K562 (cell line): ENCODE measurements around the gene SNRPD2. TPM values are rescaled to one million over a fixed set of nuclear protein-coding genes. Genes with fewer than 3 reads are reported as not detected.
A peak's percentile ranks its signal among the peaks of the same experiment; 100 is the strongest.

Source experiments
- ATAC-seq: fragments of 200-7000 bp; cut with Tn5 transposase; 3 replicates; pipeline ENCODE4 v1.9.1; 2020; ENCODE audit warnings: moderate library complexity
- BruUV-seq: library from RNA; stranded (reverse); fragments of 400-500 nt; replicated peaks from 2 replicates; lab custom pipeline; 2021; lab: Mats Ljungman, UMichigan
- CTCF ChIA-PET: fragments of 300-600 bp; formaldehyde crosslinking; extraction: SDS; loops from one replicate; lab custom pipeline; 2021; ENCODE audit warnings: low intra/inter-chr PET ratio; lab: Yijun Ruan, JAX
- POLR2A ChIA-PET: fragments of 300-600, 350-650 bp; sonication (Branson Sonifier 250); formaldehyde crosslinking; extraction: SDS; loops from one replicate; lab custom pipeline; 2021; ENCODE audit warnings: antibody characterized with exemption, inconsistent platforms; lab: Yijun Ruan, JAX
- DNase-seq, 4 experiments: peaks; one replicate each; pipeline versions ENCODE4 v3.0.0 to v3.0.0-alpha.2; 2011 to 2018; ENCODE audit warnings: low spot score in 3 of 4, mixed read lengths in 3 of 4; ENCODE audit errors: extremely low read depth in 1 of 4
- FAIRE-seq: peaks from 2 replicates; lab custom pipeline; 2011; peaks lifted over from hg19 to GRCh38; lab: Jason Lieb, UNC
- H2AFZ ChIP-seq: 2 replicates; pipeline ENCODE4 v1.6.0; 2011; ENCODE audit warnings: low read depth, low read length, control low read depth, inconsistent platforms
- H3K27ac ChIP-seq: fragments of 200-600 bp; 3 replicates; pipeline ENCODE4 v1.8.0; 2011; ENCODE audit warnings: low read depth, mild to moderate bottlenecking, control low read depth, inconsistent platforms, low read length, moderate library complexity, mixed read lengths; ENCODE audit errors: extremely low read depth
- H3K27me3 ChIP-seq, 2 experiments: fragments of 300-600 bp in 1 of 2; 2 replicates in 1 of 2; 3 replicates in 1 of 2; pipeline versions ENCODE4 v1.6.0 to v1.8.0; 2011; ENCODE audit warnings: inconsistent platforms in 2 of 2, low read length in 2 of 2, mild to moderate bottlenecking in 1 of 2, mixed read lengths in 1 of 2, moderate library complexity in 1 of 2; ENCODE audit not compliant: control insufficient read depth in 2 of 2, insufficient read depth in 2 of 2
- H3K36me3 ChIP-seq: fragments of 300-600 bp; 3 replicates; pipeline ENCODE4 v1.8.0; 2011; ENCODE audit warnings: mild to moderate bottlenecking, low read length, inconsistent platforms; ENCODE audit not compliant: control insufficient read depth, insufficient read depth
- H3K4me1 ChIP-seq, 2 experiments: fragments of 200-600 bp in 1 of 2; replicated peaks in 1 of 2; 2 replicates in 1 of 2; 3 replicates in 1 of 2; pipeline versions ENCODE4 v1.5.1 to v1.8.0; 2011; ENCODE audit warnings: inconsistent platforms in 2 of 2, low read length in 2 of 2, mild to moderate bottlenecking in 1 of 2, mixed read lengths in 1 of 2, moderate library complexity in 1 of 2; ENCODE audit not compliant: control insufficient read depth in 2 of 2, insufficient read depth in 2 of 2
- H3K4me2 ChIP-seq: 2 replicates; pipeline ENCODE4 v1.6.1; 2011; ENCODE audit warnings: low read length, control low read depth, inconsistent platforms, mixed read lengths; ENCODE audit not compliant: insufficient read depth
- H3K4me3 ChIP-seq: fragments of 200-600 bp; sonication (generic), shearing (Covaris generic); 2 replicates; pipeline ENCODE4 v1.5.1; 2016; ENCODE audit warnings: control low read depth, inconsistent platforms
- H3K79me2 ChIP-seq: fragments of 200-600 bp; 3 replicates; pipeline ENCODE4 v1.8.0; 2011; ENCODE audit warnings: low read length, inconsistent platforms; ENCODE audit not compliant: control insufficient read depth, insufficient read depth
- H3K9ac ChIP-seq, 2 experiments: 2 replicates each; pipeline versions ENCODE4 v1.6.0 to v1.6.1; 2011; ENCODE audit warnings: low read depth in 2 of 2, low read length in 2 of 2, control low read depth in 1 of 2, inconsistent platforms in 1 of 2, mild to moderate bottlenecking in 1 of 2, mixed read lengths in 1 of 2; ENCODE audit not compliant: insufficient read depth in 1 of 2
- H3K9me1 ChIP-seq: one replicate; pipeline ENCODE4 v1.6.0; 2011; ENCODE audit warnings: inconsistent platforms, mild to moderate bottlenecking, low read length, moderate library complexity; ENCODE audit not compliant: control insufficient read depth, insufficient read depth
- H3K9me3 ChIP-seq: replicated peaks from 2 replicates; pipeline ENCODE4 v1.5.1; 2011; ENCODE audit warnings: low read depth, low read length, inconsistent platforms; ENCODE audit not compliant: control insufficient read depth, insufficient read depth
- H4K20me1 ChIP-seq: replicated peaks from 2 replicates; pipeline ENCODE4 v1.6.1; 2011; ENCODE audit warnings: low read length, inconsistent platforms, mixed read lengths; ENCODE audit not compliant: control insufficient read depth, insufficient read depth
- ELF2 ChIP-seq: fragments of 250-450 bp; sonication (Bioruptor Pico); IDR thresholded peaks from 2 replicates; pipeline ENCODE4 v1.5.0; 2021; ENCODE audit warnings: mild to moderate bottlenecking
- ESRRA ChIP-seq: fragments of 450-650 bp; IDR thresholded peaks from 2 replicates; pipeline ENCODE4 v1.6.1; 2014; ENCODE audit warnings: low read depth, mild to moderate bottlenecking, moderate library complexity, borderline replicate concordance
- FIP1L1 ChIP-seq: fragments of 200-400 bp; formaldehyde crosslinking; IDR thresholded peaks from 2 replicates; pipeline ENCODE4 v1.6.1; 2018; ENCODE audit warnings: mild to moderate bottlenecking, low read depth, low read length; ENCODE audit not compliant: poor library complexity, severe bottlenecking
- FOXP1 ChIP-seq: sonication (generic); formaldehyde crosslinking; IDR thresholded peaks from 2 replicates; pipeline ENCODE4 v1.8.0; 2022; ENCODE audit warnings: mild to moderate bottlenecking, missing genetic modification reagents
- HDAC3 ChIP-seq: fragments of 450-650 bp; IDR thresholded peaks from 2 replicates; pipeline ENCODE4 v1.6.1; 2018; ENCODE audit warnings: borderline replicate concordance, mild to moderate bottlenecking, moderate library complexity; ENCODE audit not compliant: partially characterized antibody
- ILK ChIP-seq: fragments of 450-650 bp; IDR thresholded peaks from 2 replicates; pipeline ENCODE4 v1.6.1; 2016; ENCODE audit warnings: missing genetic modification characterization, low read depth, mild to moderate bottlenecking, missing compliant biosample characterization, moderate library complexity, borderline replicate concordance
- JUNB ChIP-seq: fragments of 450-650 bp; formaldehyde crosslinking; conservative IDR thresholded peaks from 2 replicates; pipeline ENCODE4 v1.4.0; 2020; ENCODE audit warnings: mild to moderate bottlenecking
- KDM5B ChIP-seq: fragments of 200-600 bp; sonication (generic); IDR thresholded peaks from 2 replicates; pipeline ENCODE4 v1.6.1; 2012; ENCODE audit warnings: low read depth, mild to moderate bottlenecking, moderate library complexity, low read length, control low read depth, inconsistent platforms; ENCODE audit not compliant: insufficient replicate concordance
- PTTG1 ChIP-seq: fragments of 450-650 bp; IDR thresholded peaks from 2 replicates; pipeline ENCODE4 v1.6.1; 2016; ENCODE audit warnings: low read depth, mild to moderate bottlenecking, missing genetic modification characterization, missing compliant biosample characterization
- SIX5 ChIP-seq, 2 experiments: IDR thresholded peaks; 2 replicates each; pipeline ENCODE4 v1.6.1; 2011; ENCODE audit warnings: low read length in 2 of 2, borderline replicate concordance in 1 of 2, low read depth in 1 of 2, mild to moderate bottlenecking in 1 of 2, moderate library complexity in 1 of 2; ENCODE audit not compliant: insufficient read depth in 1 of 2
- SP1 ChIP-seq: sonication (generic); formaldehyde crosslinking; IDR thresholded peaks from 2 replicates; pipeline ENCODE4 v1.8.1; 2022; ENCODE audit warnings: mild to moderate bottlenecking, missing genetic modification reagents
- STAG1 ChIP-seq: sonication (generic); formaldehyde crosslinking; IDR thresholded peaks from 2 replicates; pipeline ENCODE4 v1.5.0; 2020; ENCODE audit warnings: missing genetic modification reagents, borderline replicate concordance
- TOE1 ChIP-seq, 2 experiments: fragments of 450-650 bp in 1 of 2; sonication (generic) in 1 of 2; formaldehyde crosslinking in 1 of 2; IDR thresholded peaks; 2 replicates each; pipeline versions ENCODE4 v1.7.1 to v1.8.0; 2016 to 2022; ENCODE audit warnings: borderline replicate concordance in 2 of 2, mild to moderate bottlenecking in 2 of 2, antibody characterized with exemption in 1 of 2, inconsistent platforms in 1 of 2, low read depth in 1 of 2, missing genetic modification reagents in 1 of 2, moderate library complexity in 1 of 2
- ZKSCAN1 ChIP-seq: fragments of 150-350 bp; IDR thresholded peaks from 2 replicates; pipeline ENCODE4 v1.6.1; 2016; ENCODE audit warnings: low read depth, low read length
- ZNF133 ChIP-seq: fragments of 250-450 bp; sonication (Bioruptor Pico); IDR thresholded peaks from 2 replicates; pipeline ENCODE4 v1.4.0; 2020; ENCODE audit warnings: mild to moderate bottlenecking
- ZNF184 ChIP-seq: sonication (generic); formaldehyde crosslinking; IDR thresholded peaks from 2 replicates; pipeline ENCODE4 v1.5.0; 2020; ENCODE audit warnings: missing genetic modification reagents
- WGBS: fragments of 100-300 bp; shearing (Covaris generic); methylation state at CpG from one replicate; pipeline ENCODE4 v1.1.6; 2016; ENCODE audit warnings: low coverage, mixed read lengths; ENCODE audit not compliant: insufficient coverage; ENCODE audit errors: missing lambda C conversion rate; 5-methylcytosine and 5-hydroxymethylcytosine counted together
- in situ Hi-C: fragments of 300-500 bp; cut with MboI; formaldehyde crosslinking; loops from 4 replicates; pipeline ENCODE4 v1.15.0; 2018; ENCODE audit warnings: inconsistent platforms, mixed read lengths
- intact Hi-C: fragments of 100-400 bp; cut with micrococcal nuclease; formaldehyde crosslinking; loops from 2 replicates; pipeline ENCODE4 v1.14.2; 2022
- polyA plus RNA-seq, 8 experiments: library from polyadenylated mRNA; depleted of rRNA in 4 of 8; stranded (reverse) in 5 of 8; unstranded in 3 of 8; fragments of >200 nt; fragmentation: Nextera tagmentation in 2 of 8; fragmentation: Illumina TruSeq in 1 of 8; extraction: Ambion mirVana in 2 of 8; extraction: Trizol in 1 of 8; gene quantifications; 2 replicates each; pipeline versions ENCODE4 v1.2.1 to v1.2.3, GENCODE V29; 2011 to 2014; ENCODE audit warnings: inconsistent platforms in 1 of 8, missing spikeins in 1 of 8
- total RNA-seq, 7 experiments: library from RNA; depleted of rRNA in 6 of 7; stranded (reverse); fragments of >200 nt in 6 of 7; fragmentation: Illumina TruSeq in 2 of 7; extraction: Trizol in 2 of 7; gene quantifications; 2 replicates each; pipeline versions ENCODE4 v1.2.1 to v1.2.3, GENCODE V29; 2011 to 2021; ENCODE audit warnings: low replicate concordance in 1 of 7
- TF ChIP-seq, protein P1 (sequence below): fragments of 450-650 bp; IDR thresholded peaks from 2 replicates; pipeline ENCODE4 v1.6.1; 2018; ENCODE audit not compliant: partially characterized antibody

The SNRPD2 gene
- total and polyA plus RNA-seq, 9 of the 15 experiments (the other 6 are each of a cell fraction or from before 2014, with no cell fraction given) = 728 to 4,411 (median 1,029) TPM

DNA sequence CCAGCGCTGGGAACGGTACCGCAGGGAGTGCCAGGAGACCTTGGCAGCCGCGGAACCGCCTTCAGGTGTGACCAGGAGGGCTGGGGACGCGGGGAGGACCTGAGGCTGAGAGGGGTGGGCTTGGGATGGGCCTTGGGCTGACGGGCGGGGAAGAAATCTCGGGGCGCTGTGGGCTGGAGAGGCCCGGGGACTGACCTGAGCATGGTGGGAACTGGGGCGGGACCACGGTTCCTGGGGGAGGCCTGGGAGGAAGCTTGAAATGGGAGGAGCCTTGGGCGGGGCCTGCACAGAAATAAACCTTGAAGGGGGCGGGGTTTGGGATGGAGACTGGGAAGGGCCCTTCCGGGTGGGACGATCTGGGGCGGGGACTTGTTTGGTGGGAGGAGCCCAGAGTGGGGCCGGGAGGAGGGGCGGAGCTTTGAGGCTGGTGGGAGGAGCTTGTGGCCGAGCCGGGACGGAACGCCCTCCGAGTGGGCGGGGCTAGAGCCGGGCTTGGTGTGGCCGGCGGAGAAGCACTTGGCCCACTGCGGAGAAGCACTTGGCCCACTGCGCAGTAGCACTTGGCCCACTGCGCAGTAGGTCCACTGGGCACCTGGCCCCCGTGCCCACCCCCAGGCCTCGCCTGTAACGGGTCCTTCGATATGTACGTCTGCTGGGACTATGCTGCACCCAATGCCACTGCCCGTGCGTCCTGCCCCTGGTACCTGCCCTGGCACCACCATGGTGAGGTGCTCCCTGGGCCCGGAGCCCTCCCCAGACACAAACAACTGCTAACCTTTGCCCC lies 20.9 kb downstream of the SNRPD2 start:
- DNase-seq (peak; percentile 98 to 100 (median 100)), FAIRE-seq (peak; percentile 89), ATAC-seq (peak; percentile 84)
- WGBS = 10% methylated on average over 39 of the region's 42 CpGs
- Histone ChIP-seq H3K4me1 (peaks cover 16 to 40% of the 10 kb centered on the region in 2 experiments; a peak in 4 of 5 replicates), H3K27me3 (no peaks in the 10 kb centered on the region), H3K9me3 (no peaks in the 10 kb centered on the region), H4K20me1 (peaks cover 3% of the 10 kb centered on the region; the same call in 1 of the 2 replicates), H3K9me1 (no peaks in the 10 kb centered on the region), H3K27ac (peak overlapping the region; percentile 92; the same call in 2 of the 3 replicates), H3K79me2 (peaks cover 33% of the 10 kb centered on the region), H2AFZ (peak overlapping the region; percentile 66), H3K36me3 (peaks cover 34% of the 10 kb centered on the region), H3K4me3 (peak overlapping the region; percentile 58), H3K9ac (peak overlapping the region; percentile 70 to 97; a peak in 3 of 4 replicates), H3K4me2 (peak overlapping the region; percentile 91)
- POLR2A ChIA-PET = interaction anchor here (0.6 to 2.9 kb wide), 14 partner anchors 10 to 470 kb away, joined by 3 to 26 read pairs (median 4); partner anchors contain the start of genes QPCTL and SNRPD2
- intact Hi-C loops = no loop called here
- in situ Hi-C loops = no loop called here
- BruUV-seq = no TSS peak
- CTCF ChIA-PET = interaction anchor here (0.6 kb wide), 1 partner anchor 215 kb away, joined by 6 read pairs; the partner anchor contains the start of gene IRF2BP1
- TF ChIP-seq FOXP1 (CRISPR knock-in tag) (0 out of 2 replicates have a peak, but pooled peaks have one; percentile 44), ZKSCAN1 (peak; percentile 3; the same call in 1 of the 2 replicates), SP1 (peak; percentile 82), FIP1L1 (no peak), STAG1 (CRISPR knock-in tag) (peak; percentile 35; the same call in 1 of the 2 replicates), ZNF133 (no peak), ELF2 (0 out of 2 replicates have a peak, but pooled peaks have one; percentile 32), JUNB (CRISPR knock-in tag) (no peak), ILK (tag) (no peak), ZNF184 (no peak), KDM5B (no peak), TOE1 (IDR thresholded peaks at IDR 0.05; ENCODE audit: borderline replicate concordance) (0 out of 2 replicates have a peak, but pooled peaks have one; percentile 21), TOE1 (CRISPR knock-in tag; IDR thresholded peaks at IDR 0.05; ENCODE audit: borderline replicate concordance, low read depth) (no peak), SIX5 (IDR thresholded peaks at IDR 0.05; ENCODE audit: borderline replicate concordance in 1 of 2, insufficient read depth in 1 of 2, low read depth in 1 of 2, low read length in 2 of 2) (no peak), PTTG1 (tag) (no peak), HDAC3 (no peak), ESRRA (no peak)
- TF ChIP-seq, protein P1, sequence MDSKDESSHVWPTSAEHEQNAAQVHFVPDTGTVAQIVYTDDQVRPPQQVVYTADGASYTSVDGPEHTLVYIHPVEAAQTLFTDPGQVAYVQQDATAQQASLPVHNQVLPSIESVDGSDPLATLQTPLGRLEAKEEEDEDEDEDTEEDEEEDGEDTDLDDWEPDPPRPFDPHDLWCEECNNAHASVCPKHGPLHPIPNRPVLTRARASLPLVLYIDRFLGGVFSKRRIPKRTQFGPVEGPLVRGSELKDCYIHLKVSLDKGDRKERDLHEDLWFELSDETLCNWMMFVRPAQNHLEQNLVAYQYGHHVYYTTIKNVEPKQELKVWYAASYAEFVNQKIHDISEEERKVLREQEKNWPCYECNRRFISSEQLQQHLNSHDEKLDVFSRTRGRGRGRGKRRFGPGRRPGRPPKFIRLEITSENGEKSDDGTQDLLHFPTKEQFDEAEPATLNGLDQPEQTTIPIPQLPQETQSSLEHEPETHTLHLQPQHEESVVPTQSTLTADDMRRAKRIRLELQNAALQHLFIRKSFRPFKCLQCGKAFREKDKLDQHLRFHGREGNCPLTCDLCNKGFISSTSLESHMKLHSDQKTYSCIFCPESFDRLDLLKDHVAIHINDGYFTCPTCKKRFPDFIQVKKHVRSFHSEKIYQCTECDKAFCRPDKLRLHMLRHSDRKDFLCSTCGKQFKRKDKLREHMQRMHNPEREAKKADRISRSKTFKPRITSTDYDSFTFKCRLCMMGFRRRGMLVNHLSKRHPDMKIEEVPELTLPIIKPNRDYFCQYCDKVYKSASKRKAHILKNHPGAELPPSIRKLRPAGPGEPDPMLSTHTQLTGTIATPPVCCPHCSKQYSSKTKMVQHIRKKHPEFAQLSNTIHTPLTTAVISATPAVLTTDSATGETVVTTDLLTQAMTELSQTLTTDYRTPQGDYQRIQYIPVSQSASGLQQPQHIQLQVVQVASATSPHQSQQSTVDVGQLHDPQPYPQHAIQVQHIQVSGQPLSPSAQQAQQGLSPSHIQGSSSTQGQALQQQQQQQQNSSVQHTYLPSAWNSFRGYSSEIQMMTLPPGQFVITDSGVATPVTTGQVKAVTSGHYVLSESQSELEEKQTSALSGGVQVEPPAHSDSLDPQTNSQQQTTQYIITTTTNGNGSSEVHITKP = no peak
